IMR-90 (cell line): ENCODE measurements around the gene MTX3. TPM values are rescaled to one million over a fixed set of nuclear protein-coding genes. Genes with fewer than 3 reads are reported as not detected.

ENCODE experiments used
- ATAC-seq: fragments of 200-7000 bp; cut with Tn5 transposase; 2 replicates; pipeline ENCODE4 v1.9.1; 2020; ENCODE audit warnings: low read depth, mild to moderate bottlenecking, moderate library complexity
- BruUV-seq: library from RNA; stranded (reverse); fragments of 400-500 nt; replicated peaks from 2 replicates; lab custom pipeline; 2021; lab: Mats Ljungman, UMichigan
- CTCF ChIA-PET: fragments of 300-600 bp; formaldehyde crosslinking; extraction: SDS; loops from one replicate; lab custom pipeline; 2021; ENCODE audit warnings: antibody characterized with exemption; lab: Yijun Ruan, JAX
- POLR2A ChIA-PET: fragments of 300-600 bp; sonication (Branson Sonifier 250); formaldehyde crosslinking; loops from one replicate; lab custom pipeline; 2022; ENCODE audit warnings: antibody characterized with exemption; ENCODE audit not compliant: unreplicated experiment; lab: Charles Lee
- DNase-seq: peaks from one replicate; pipeline ENCODE4 v3.0.0; 2013
- H2AFZ ChIP-seq: replicated peaks from 2 replicates; pipeline ENCODE3; 2013; ENCODE audit warnings: low read length, mild to moderate bottlenecking; ENCODE audit not compliant: poor library complexity
- H2AK5ac ChIP-seq: 2 replicates; pipeline ENCODE4 v1.6.1; 2013; ENCODE audit warnings: low read depth, low read length, inconsistent platforms
- H2AK9ac ChIP-seq: replicated peaks from 2 replicates; pipeline ENCODE3; 2013; ENCODE audit warnings: mild to moderate bottlenecking, low read depth, low read length, moderate library complexity; ENCODE audit not compliant: poor library complexity
- H2BK120ac ChIP-seq: 2 replicates; pipeline ENCODE4 v1.6.1; 2013; ENCODE audit warnings: low read depth, low read length, inconsistent platforms
- H2BK15ac ChIP-seq: 3 replicates; pipeline ENCODE4 v1.6.1; 2013; ENCODE audit warnings: low read depth, low read length, inconsistent platforms
- H2BK20ac ChIP-seq: 2 replicates; pipeline ENCODE4 v1.6.1; 2013; ENCODE audit warnings: low read depth, mild to moderate bottlenecking, inconsistent platforms, low read length, moderate library complexity
- H2BK5ac ChIP-seq: 2 replicates; pipeline ENCODE4 v1.6.1; 2013; ENCODE audit warnings: mild to moderate bottlenecking, low read depth, low read length, inconsistent platforms; ENCODE audit not compliant: poor library complexity, severe bottlenecking
- H3K14ac ChIP-seq: replicated peaks from 2 replicates; pipeline ENCODE4 v1.6.1; 2013; ENCODE audit warnings: low read depth, low read length, inconsistent platforms
- H3K18ac ChIP-seq: 2 replicates; pipeline ENCODE4 v1.6.1; 2013; ENCODE audit warnings: low read depth, low read length, control low read depth
- H3K23ac ChIP-seq: 2 replicates; pipeline ENCODE4 v1.6.1; 2013; ENCODE audit warnings: low read depth, low read length, inconsistent platforms
- H3K27ac ChIP-seq: 2 replicates; pipeline ENCODE4 v1.5.1; 2013; ENCODE audit warnings: mild to moderate bottlenecking, control low read depth, low read length; ENCODE audit not compliant: insufficient read depth
- H3K27me3 ChIP-seq: 2 replicates; pipeline ENCODE4 v1.6.1; 2013; ENCODE audit warnings: low read length; ENCODE audit not compliant: control insufficient read depth, insufficient read depth
- H3K36me3 ChIP-seq: 2 replicates; pipeline ENCODE4 v1.6.1; 2013; ENCODE audit warnings: low read length, mixed read lengths; ENCODE audit not compliant: control insufficient read depth, insufficient read depth
- H3K4ac ChIP-seq: 2 replicates; pipeline ENCODE4 v1.6.1; 2013; ENCODE audit warnings: low read depth, low read length, inconsistent platforms
- H3K4me1 ChIP-seq: 2 replicates; pipeline ENCODE4 v1.6.1; 2013; ENCODE audit warnings: low read length, mixed read lengths; ENCODE audit not compliant: control insufficient read depth, insufficient read depth
- H3K4me2 ChIP-seq: 2 replicates; pipeline ENCODE4 v1.6.1; 2013; ENCODE audit warnings: low read depth, mild to moderate bottlenecking, control low read depth, low read length, moderate library complexity
- H3K4me3 ChIP-seq: 2 replicates; pipeline ENCODE4 v1.5.1; 2013; ENCODE audit warnings: low read depth, mild to moderate bottlenecking, control low read depth, low read length, moderate library complexity; ENCODE audit not compliant: insufficient read depth
- H3K56ac ChIP-seq: 2 replicates; pipeline ENCODE4 v1.6.1; 2013; ENCODE audit warnings: low read length, inconsistent platforms; ENCODE audit not compliant: insufficient read depth; ENCODE audit errors: extremely low read depth
- H3K79me1 ChIP-seq, 2 experiments: 2 replicates each; pipeline ENCODE4 v1.6.1; 2013; ENCODE audit warnings: low read length in 2 of 2, inconsistent platforms in 1 of 2, low read depth in 1 of 2
- H3K9ac ChIP-seq: 2 replicates; pipeline ENCODE4 v1.6.1; 2013; ENCODE audit warnings: low read depth, low read length, control low read depth
- H3K9me1 ChIP-seq: 2 replicates; pipeline ENCODE4 v1.6.1; 2013; ENCODE audit warnings: low read length, inconsistent platforms; ENCODE audit not compliant: insufficient read depth
- H3K9me3 ChIP-seq: 2 replicates; pipeline ENCODE4 v1.6.1; 2013; ENCODE audit warnings: low read length; ENCODE audit not compliant: control insufficient read depth, insufficient read depth
- H4K20me1 ChIP-seq: 2 replicates; pipeline ENCODE4 v1.6.1; 2013; ENCODE audit warnings: low read length, inconsistent platforms; ENCODE audit not compliant: insufficient read depth
- H4K5ac ChIP-seq: 2 replicates; pipeline ENCODE4 v1.6.1; 2013; ENCODE audit warnings: mild to moderate bottlenecking, low read depth, low read length, control low read depth
- H4K8ac ChIP-seq, 2 experiments: 2 replicates each; pipeline ENCODE4 v1.6.1; 2013; ENCODE audit warnings: low read depth in 2 of 2, low read length in 2 of 2, control low read depth in 1 of 2, inconsistent platforms in 1 of 2
- H4K91ac ChIP-seq: 2 replicates; pipeline ENCODE4 v1.6.1; 2013; ENCODE audit warnings: low read depth, low read length, inconsistent platforms; ENCODE audit not compliant: insufficient read depth
- BHLHE40 ChIP-seq: fragments of 150-350 bp; IDR thresholded peaks from 2 replicates; pipeline ENCODE4 v1.6.1; 2016; ENCODE audit warnings: mild to moderate bottlenecking, low read depth, low read length
- CEBPB ChIP-seq: IDR thresholded peaks from 2 replicates; pipeline ENCODE4 v1.6.1; 2012; ENCODE audit warnings: low read depth, low read length, improper control_type of control experiment
- CHD1 ChIP-seq: IDR thresholded peaks from 2 replicates; pipeline ENCODE4 v1.6.1; 2012; ENCODE audit warnings: low read depth, low read length, improper control_type of control experiment
- CTCF ChIP-seq: conservative IDR thresholded peaks from 2 replicates; pipeline ENCODE4 v1.5.1; 2012; ENCODE audit warnings: mild to moderate bottlenecking, low read depth, low read length, improper control_type of control experiment
- ELK1 ChIP-seq: fragments of 150-350 bp; IDR thresholded peaks from 2 replicates; pipeline ENCODE4 v1.6.1; 2016; ENCODE audit warnings: low read depth, mild to moderate bottlenecking, low read length, moderate library complexity, borderline replicate concordance
- FOS ChIP-seq: fragments of 150-350 bp; IDR thresholded peaks from 2 replicates; pipeline ENCODE4 v1.6.1; 2016; ENCODE audit warnings: low read depth, low read length
- MAFK ChIP-seq: IDR thresholded peaks from 2 replicates; pipeline ENCODE4 v1.6.1; 2012; ENCODE audit warnings: low read depth, low read length, improper control_type of control experiment
- MAZ ChIP-seq: IDR thresholded peaks from 2 replicates; pipeline ENCODE4 v1.6.1; 2012; ENCODE audit warnings: low read depth, mild to moderate bottlenecking, low read length, improper control_type of control experiment, moderate library complexity, borderline replicate concordance
- MXI1 ChIP-seq: IDR thresholded peaks from 2 replicates; pipeline ENCODE4 v1.6.1; 2012; ENCODE audit warnings: low read depth, mild to moderate bottlenecking, low read length, moderate library complexity, borderline replicate concordance
- NFE2L2 ChIP-seq: fragments of 150-350 bp; IDR thresholded peaks from 2 replicates; pipeline ENCODE4 v1.6.1; 2016; ENCODE audit warnings: low read depth, mild to moderate bottlenecking, low read length
- POLR2A ChIP-seq: IDR thresholded peaks from 2 replicates; pipeline ENCODE4 v1.6.1; 2012; ENCODE audit warnings: mild to moderate bottlenecking, low read depth, low read length
- RAD21 ChIP-seq: IDR thresholded peaks from 2 replicates; pipeline ENCODE4 v1.6.1; 2012; ENCODE audit warnings: low read length, improper control_type of control experiment
- RCOR1 ChIP-seq: IDR thresholded peaks from 2 replicates; pipeline ENCODE4 v1.6.1; 2012; ENCODE audit warnings: mild to moderate bottlenecking, low read length, improper control_type of control experiment; ENCODE audit not compliant: insufficient replicate concordance
- RFX5 ChIP-seq: IDR thresholded peaks from 2 replicates; pipeline ENCODE4 v1.8.0; 2012; ENCODE audit warnings: low read depth, mild to moderate bottlenecking, low read length, moderate library complexity
- SMC3 ChIP-seq: fragments of 150-350 bp; IDR thresholded peaks from 2 replicates; pipeline ENCODE4 v1.6.1; 2016; ENCODE audit warnings: low read depth, mild to moderate bottlenecking, antibody characterized with exemption, low read length, moderate library complexity
- USF2 ChIP-seq: fragments of 150-350 bp; IDR thresholded peaks from 2 replicates; pipeline ENCODE4 v1.6.1; 2017; ENCODE audit warnings: mild to moderate bottlenecking, antibody characterized with exemption, low read length, low read depth
- WGBS, 2 experiments: methylation state at CpG; one replicate each; pipeline versions ENCODE4 v1.1.5 to v1.1.7; 2013; ENCODE audit warnings: missing lambda C conversion rate in 2 of 2; ENCODE audit not compliant: insufficient read length in 1 of 2; ENCODE audit errors: extremely low coverage in 2 of 2; 5-methylcytosine and 5-hydroxymethylcytosine counted together
- dilution Hi-C: fragments of 300-500 bp; cut with HindIII; formaldehyde crosslinking; loops from one replicate; pipeline ENCODE4 v1.14.3; 2018; ENCODE audit warnings: low sequenced_read_pairs; ENCODE audit not compliant: unreplicated experiment
- in situ Hi-C: fragments of 300-500 bp; cut with MboI; formaldehyde crosslinking; loops from 3 replicates; pipeline ENCODE4 v1.14.3; 2019; ENCODE audit warnings: low sequenced_read_pairs, inconsistent platforms, mixed read lengths
- intact Hi-C: fragments of 100-400 bp; cut with micrococcal nuclease; formaldehyde crosslinking; loops from 2 replicates; pipeline ENCODE4 v1.10.0; 2022
- polyA plus RNA-seq, 3 experiments: library from polyadenylated mRNA; depleted of rRNA; stranded (reverse); fragments of >200 nt; gene quantifications; 2 replicates each; pipeline ENCODE4 v1.2.3, GENCODE V29; 2012; ENCODE audit warnings: low replicate concordance in 1 of 3
- total RNA-seq: library from RNA; depleted of rRNA; stranded (reverse); fragments of >200 nt; gene quantifications from 2 replicates; pipeline ENCODE4 v1.2.3, GENCODE V29; 2012

The MTX3 gene
- total and polyA plus RNA-seq, 2 of the 4 experiments (the other 2 are of a cell fraction) = 6.6 to 12.7 TPM

- no peak overlapping the region for H4K5ac ChIP-seq
- no peak overlapping the region for H2AK9ac ChIP-seq
- H3K18ac ChIP-seq = no peak overlapping the region
- H3K14ac ChIP-seq = no peak overlapping the region
- DNase-seq (no peak), ATAC-seq (no peak)
- no peaks in the 10 kb centered on the region for H3K9me3 ChIP-seq
- peaks cover 0 to 7% of the 10 kb centered on the region in 2 experiments; a peak in 3 of 4 replicates for H3K79me1 ChIP-seq
- no peak overlapping the region for H2BK5ac ChIP-seq
- peaks cover 2% of the 10 kb centered on the region for H3K4me1 ChIP-seq
- H3K4ac ChIP-seq = no peak overlapping the region
- H2BK120ac ChIP-seq = no peak overlapping the region
- no peak overlapping the region for H3K56ac ChIP-seq
- no peak overlapping the region for H3K23ac ChIP-seq
- no peak overlapping the region for H2BK20ac ChIP-seq
- intact Hi-C loops = no loop called here
- no peak overlapping the region for H4K91ac ChIP-seq
- H3K4me2 ChIP-seq = no peak overlapping the region
- dilution Hi-C loops = no loop called here
- H3K4me3 ChIP-seq = no peak overlapping the region
- ChIA-PET CTCF (interaction anchor here (0.5 kb wide), 1 partner anchor 110 kb away, joined by 5 read pairs; no protein-coding TSS in a partner anchor), POLR2A (no interaction called here)
- in situ Hi-C loops = no loop called here
- no peak overlapping the region for H2BK15ac ChIP-seq
- H4K8ac ChIP-seq = no peak overlapping the region
- no peaks in the 10 kb centered on the region for H4K20me1 ChIP-seq
- H3K36me3 ChIP-seq = peaks cover 26% of the 10 kb centered on the region
- no peak overlapping the region for H3K9ac ChIP-seq
- no peaks in the 10 kb centered on the region for H3K27me3 ChIP-seq
- H3K27ac ChIP-seq = no peak overlapping the region
- H2AFZ ChIP-seq = no peak overlapping the region
- TF ChIP-seq RCOR1 (no peak), POLR2A (no peak), SMC3 (no peak), RFX5 (no peak), MAZ (no peak), CEBPB (no peak), RAD21 (no peak), CHD1 (no peak), ELK1 (no peak), USF2 (no peak), CTCF (no peak), NFE2L2 (no peak), BHLHE40 (no peak), MAFK (no peak), MXI1 (no peak), FOS (no peak)
- H2AK5ac ChIP-seq = no peak overlapping the region
- no peaks in the 10 kb centered on the region for H3K9me1 ChIP-seq
- BruUV-seq = no TSS peak
- WGBS, 2 experiments = no CpG with 5 or more reads among the region's 1 CpG
Measured at GRCh38 chr5:79982136-79982535, 8.9 kb downstream of the MTX3 start.
